Spleen (tissue), 11 donors: Measurements from ENCODE around the gene CEP112. TPM values are rescaled to one million over a fixed set of nuclear protein-coding genes. Genes with fewer than 3 reads are reported as not detected.

ENCODE experiments used
- DNase-seq: peaks from one replicate; pipeline ENCODE4 v3.0.0-alpha.2; 2020
- H3K27ac ChIP-seq, 8 donors: fragments of 200-600 bp; sonication (generic) in 7 of 8; 1 replicate in 4 of 8; 2 replicates in 4 of 8; pipeline versions ENCODE4 v1.5.0 to v1.8.0; 2016 to 2021; ENCODE audit warnings: inconsistent platforms in 4 of 8, mild to moderate bottlenecking in 4 of 8, moderate library complexity in 1 of 8
- H3K27me3 ChIP-seq, 7 donors: fragments of 200-600 bp; sonication (generic) in 6 of 7; replicated peaks in 1 of 7; 1 replicate in 4 of 7; 2 replicates in 3 of 7; pipeline versions ENCODE4 v1.5.0 to v1.8.0; 2016 to 2021; ENCODE audit warnings: inconsistent platforms in 3 of 7, mild to moderate bottlenecking in 1 of 7
- H3K36me3 ChIP-seq, 6 donors: fragments of 200-600 bp; sonication (generic) in 5 of 6; 1 replicate in 4 of 6; 2 replicates in 2 of 6; pipeline versions ENCODE4 v1.5.0 to v1.8.0; 2016 to 2021; ENCODE audit warnings: inconsistent platforms in 2 of 6
- H3K4me1 ChIP-seq, 6 donors: fragments of 200-600 bp; sonication (generic) in 5 of 6; 1 replicate in 3 of 6; 2 replicates in 3 of 6; pipeline versions ENCODE4 v1.5.0 to v1.8.0; 2016 to 2021; ENCODE audit warnings: inconsistent platforms in 3 of 6
- H3K4me3 ChIP-seq, 8 donors: fragments of 200-600 bp; sonication (generic) in 7 of 8; 1 replicate in 4 of 8; 2 replicates in 4 of 8; pipeline versions ENCODE4 v1.5.0 to v1.8.0; 2016 to 2021; ENCODE audit warnings: inconsistent platforms in 4 of 8, mild to moderate bottlenecking in 4 of 8, moderate library complexity in 2 of 8
- H3K9me3 ChIP-seq, 8 donors: fragments of 200-600 bp; sonication (generic) in 7 of 8; 1 replicate in 4 of 8; 2 replicates in 4 of 8; pipeline versions ENCODE4 v1.5.0 to v1.8.0; 2016 to 2021; ENCODE audit warnings: inconsistent platforms in 4 of 8
- POLR2A ChIP-seq, 3 donors: fragments of 450-650 bp; IDR thresholded peaks; one replicate each; pipeline ENCODE4 v1.5.1; 2017; ENCODE audit warnings: antibody characterized with exemption in 3 of 3, mild to moderate bottlenecking in 1 of 3
- POLR2AphosphoS5 ChIP-seq, 3 donors: sonication (generic); formaldehyde crosslinking; IDR thresholded peaks; one replicate each; pipeline ENCODE4 v1.5.1; 2017; ENCODE audit warnings: antibody characterized with exemption in 3 of 3
- WGBS, 5 donors: extraction: QIAGEN DNeasy Blood & Tissue Kit in 3 of 5; methylation state at CpG; one replicate each; pipeline versions ENCODE4 v1.1.5 to v1.1.7; 2013 to 2018; 5-methylcytosine and 5-hydroxymethylcytosine counted together
- intact Hi-C: fragments of 100-400 bp; cut with DNase I; formaldehyde crosslinking; loops from one replicate; pipeline ENCODE4 v1.15.0; 2023; ENCODE audit warnings: low total_unique reads
- polyA plus RNA-seq, 3 donors: library from polyadenylated mRNA; stranded (reverse); fragments of 200-250 nt; gene quantifications; one replicate each; pipeline ENCODE4 v1.2.1, GENCODE V29; 2013
- total RNA-seq, 7 donors: library from RNA; depleted of rRNA in 3 of 7; stranded (reverse); fragments of >200 nt in 3 of 7; fragmentation: NEBNext Ultra II Directional in 4 of 7; extraction: Animal tissue kit (Norgen Biotek cat#: 25700) in 4 of 7; gene quantifications; one replicate each; pipeline versions ENCODE4 v1.1.0 to v1.2.1, GENCODE V29; 2016 to 2021
- TF ChIP-seq, protein P1 (sequence below), 11 experiments: fragments of 200-600 bp in 7 of 11; fragments of 450-650 bp in 4 of 11; sonication (generic) in 4 of 11; IDR thresholded peaks in 8 of 11; conservative IDR thresholded peaks in 3 of 11; 1 replicate in 7 of 11; 2 replicates in 4 of 11; pipeline versions ENCODE4 v1.4.0 to v1.8.0; 2016 to 2021; ENCODE audit warnings: antibody characterized with exemption in 11 of 11, inconsistent platforms in 4 of 11, mild to moderate bottlenecking in 1 of 11
- donor health status: healthy with polysubstance abuse.
- donor health status: DM: no; HTN: no; CAD: no; lungs with moderate emphysema.
- donor health status: DM: no; HTN: no; CAD: no.
- donor health status: Bipolar disorder and iron deficiency.
- donor health status: healthy.
- donor health status: DM: no; HTN: no; CAD: no.
- donor health status: DM: yes; HTN: yes; CAD: no.

Gene CEP112
- total and polyA plus RNA-seq, 10 donors = 3.1 to 31.0 (median 16.8) TPM

DNA sequence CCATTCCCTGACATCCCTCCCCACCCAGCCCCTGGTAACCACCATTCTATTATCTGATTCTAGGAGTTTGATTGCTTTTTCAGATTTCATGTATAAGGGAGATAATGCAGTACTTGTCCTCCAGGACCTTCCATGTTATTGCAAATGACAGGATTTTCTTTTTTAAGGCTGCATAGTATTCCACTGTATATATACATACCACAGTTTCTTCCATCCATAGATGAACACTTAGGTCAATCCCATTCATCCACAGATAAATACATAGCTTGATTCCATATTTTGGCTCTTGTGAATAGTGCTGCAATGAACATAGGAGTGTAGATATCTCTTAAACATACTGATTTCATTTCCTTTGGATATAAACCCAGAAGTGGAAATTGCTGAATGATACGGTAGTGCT is 183.3 kb downstream of the CEP112 start:
- Histone ChIP-seq H3K9me3 (peaks cover 0 to 13% (median 0%) of the 10 kb centered on the region in 8 donors), H3K4me1 (no peaks in the 10 kb centered on the region), H3K27me3 (no peaks in the 10 kb centered on the region), H3K27ac (no peak overlapping the region), H3K4me3 (no peak overlapping the region), H3K36me3 (no peaks in the 10 kb centered on the region)
- 3 to 100% (median 58%) methylated on average over 1 of the region's 1 CpG for WGBS, 5 donors
- intact Hi-C loops = no loop called here
- TF ChIP-seq POLR2A (IDR thresholded peaks at IDR 0.05) (no peak), POLR2AphosphoS5 (IDR thresholded peaks at IDR 0.05) (no peak)
- TF ChIP-seq, protein P1, sequence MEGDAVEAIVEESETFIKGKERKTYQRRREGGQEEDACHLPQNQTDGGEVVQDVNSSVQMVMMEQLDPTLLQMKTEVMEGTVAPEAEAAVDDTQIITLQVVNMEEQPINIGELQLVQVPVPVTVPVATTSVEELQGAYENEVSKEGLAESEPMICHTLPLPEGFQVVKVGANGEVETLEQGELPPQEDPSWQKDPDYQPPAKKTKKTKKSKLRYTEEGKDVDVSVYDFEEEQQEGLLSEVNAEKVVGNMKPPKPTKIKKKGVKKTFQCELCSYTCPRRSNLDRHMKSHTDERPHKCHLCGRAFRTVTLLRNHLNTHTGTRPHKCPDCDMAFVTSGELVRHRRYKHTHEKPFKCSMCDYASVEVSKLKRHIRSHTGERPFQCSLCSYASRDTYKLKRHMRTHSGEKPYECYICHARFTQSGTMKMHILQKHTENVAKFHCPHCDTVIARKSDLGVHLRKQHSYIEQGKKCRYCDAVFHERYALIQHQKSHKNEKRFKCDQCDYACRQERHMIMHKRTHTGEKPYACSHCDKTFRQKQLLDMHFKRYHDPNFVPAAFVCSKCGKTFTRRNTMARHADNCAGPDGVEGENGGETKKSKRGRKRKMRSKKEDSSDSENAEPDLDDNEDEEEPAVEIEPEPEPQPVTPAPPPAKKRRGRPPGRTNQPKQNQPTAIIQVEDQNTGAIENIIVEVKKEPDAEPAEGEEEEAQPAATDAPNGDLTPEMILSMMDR (IDR thresholded peaks at IDR 0.05 in 8 of 11, conservative IDR thresholded peaks at IDR 0.05 in 3 of 11) = no peak
- DNase-seq = no peak

DNA sequence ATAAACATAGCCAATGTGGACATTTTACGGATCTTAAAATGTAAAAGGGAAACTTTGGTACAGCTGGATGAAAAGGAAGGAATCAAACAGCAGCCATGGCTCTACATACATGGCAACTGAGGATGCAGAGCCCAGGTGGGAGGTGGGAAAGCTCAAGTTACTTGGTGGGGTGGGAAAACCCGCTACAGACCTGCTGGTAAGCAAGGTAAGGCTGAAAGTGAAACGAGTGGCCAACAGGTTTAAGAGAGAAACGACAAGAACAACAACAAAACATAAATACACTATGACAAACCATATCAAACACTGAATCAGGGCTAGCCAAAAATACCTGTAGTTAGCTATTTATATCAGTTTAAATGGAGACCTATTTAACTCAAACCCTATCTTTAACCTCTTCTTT is 185.3 kb downstream of the CEP112 start:
- no peak overlapping the region for H3K4me3 ChIP-seq
- H3K36me3 ChIP-seq = no peaks in the 10 kb centered on the region
- DNase-seq = no peak
- peaks cover 0 to 13% (median 0%) of the 10 kb centered on the region in 8 donors for H3K9me3 ChIP-seq
- TF ChIP-seq POLR2AphosphoS5 (IDR thresholded peaks at IDR 0.05) (no peak), POLR2A (IDR thresholded peaks at IDR 0.05) (no peak)
- TF ChIP-seq, protein P1 (IDR thresholded peaks at IDR 0.05 in 8 of 11, conservative IDR thresholded peaks at IDR 0.05 in 3 of 11) = no peak
- H3K4me1 ChIP-seq = no peaks in the 10 kb centered on the region
- H3K27me3 ChIP-seq = no peaks in the 10 kb centered on the region
- intact Hi-C loops = no loop called here
- H3K27ac ChIP-seq = no peak overlapping the region
- WGBS, 5 donors = 77 to 88% (median 80%) methylated on average over 4 of the region's 4 CpGs

DNA sequence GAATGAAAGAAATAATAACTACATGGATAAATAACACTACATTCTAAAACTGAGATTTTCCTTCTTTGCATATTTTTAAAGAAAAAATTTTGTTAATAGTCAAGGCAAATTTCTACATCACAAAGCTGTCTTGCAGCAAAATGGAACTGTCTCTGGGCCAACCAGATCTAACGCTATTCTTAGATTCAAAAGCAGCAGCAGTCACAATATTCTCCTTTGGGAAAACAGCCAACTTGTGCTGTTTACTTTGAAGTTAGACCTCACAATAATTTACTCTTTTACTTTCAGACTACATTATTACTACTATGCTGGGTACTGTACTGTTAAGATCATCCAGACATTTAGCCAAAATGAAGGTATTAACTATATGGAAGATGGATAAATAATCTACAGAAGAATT is 189.1 kb downstream of the CEP112 start:
- WGBS, 5 donors = 67 to 81% (median 76%) methylated on average over 1 of the region's 1 CpG
- H3K4me3 ChIP-seq = no peak overlapping the region

DNA sequence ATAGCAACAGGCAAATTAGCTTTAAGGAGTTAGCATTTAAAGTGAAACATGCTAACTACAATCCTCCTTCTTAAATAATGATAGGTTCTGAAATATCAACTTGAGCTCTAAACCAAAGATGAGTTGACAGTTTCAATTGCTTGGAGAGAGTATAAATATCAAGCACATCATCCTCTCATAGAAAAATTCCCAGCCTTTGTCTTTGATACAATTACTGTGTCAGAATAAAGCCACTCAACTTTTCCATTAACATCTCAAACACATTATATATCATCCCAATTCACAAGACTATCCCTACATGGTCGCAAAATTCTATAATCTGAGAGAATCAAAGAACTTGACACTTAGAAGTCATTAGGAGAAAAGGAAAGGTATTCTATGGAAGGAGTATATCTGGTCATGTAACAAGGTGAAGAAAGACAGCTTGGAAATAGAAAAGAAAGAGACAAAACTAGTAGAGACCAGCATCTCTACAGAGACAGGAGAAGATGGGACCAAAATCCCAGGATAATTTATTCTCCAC is 189.8 kb downstream of the CEP112 start:
- intact Hi-C loops = no loop called here
- no peak for DNase-seq
- Histone ChIP-seq H3K36me3 (peaks cover 0 to 5% (median 0%) of the 10 kb centered on the region in 6 donors), H3K4me1 (no peaks in the 10 kb centered on the region), H3K27me3 (no peaks in the 10 kb centered on the region), H3K4me3 (no peak overlapping the region), H3K9me3 (no peaks in the 10 kb centered on the region), H3K27ac (no peak overlapping the region)
- no peak for TF ChIP-seq POLR2AphosphoS5 (IDR thresholded peaks at IDR 0.05)
- TF ChIP-seq, protein P1 (IDR thresholded peaks at IDR 0.05 in 8 of 11, conservative IDR thresholded peaks at IDR 0.05 in 3 of 11) = no peak
- TF ChIP-seq POLR2A (IDR thresholded peaks at IDR 0.05) = no peak
- WGBS, 5 donors = 84 to 91% (median 88%) methylated on average over 1 of the region's 1 CpG

More for the DNA sequence above, 189.1 kb downstream of the CEP112 start:
- Histone ChIP-seq H3K27ac (no peak overlapping the region), H3K9me3 (no peaks in the 10 kb centered on the region), H3K27me3 (no peaks in the 10 kb centered on the region), H3K4me1 (no peaks in the 10 kb centered on the region), H3K36me3 (peaks cover 0 to 5% (median 0%) of the 10 kb centered on the region in 6 donors)
- intact Hi-C loops = no loop called here
- DNase-seq = no peak
- TF ChIP-seq POLR2A (IDR thresholded peaks at IDR 0.05) (no peak), POLR2AphosphoS5 (IDR thresholded peaks at IDR 0.05) (no peak)
